HG02970 (cell line): ENCODE data around the gene RPUSD3.

Experiments used
- ATAC-seq: cut with Tn5 transposase; IDR thresholded peaks from one replicate; pipeline ENCODE4 v1.9.1; 2021; ENCODE audit warnings: mild to moderate bottlenecking, moderate library complexity, moderate number of reproducible peaks; ENCODE audit not compliant: unreplicated experiment, low FRiP score

The RPUSD3 gene

GRCh38 chr3:9837701-9838582 is 5.9 kb downstream of the RPUSD3 start:
- no peak for ATAC-seq

- ATAC-seq, result no peak
Observed at GRCh38 chr3:9834520-9835380, 9.1 kb downstream of the RPUSD3 start.

GRCh38 chr3:9833078-9833477 is 10.7 kb downstream of the RPUSD3 start:
- no peak for ATAC-seq

GRCh38 chr3:9831253-9831652 is 12.6 kb downstream of the RPUSD3 start:
- no peak for ATAC-seq

GRCh38 chr3:9828801-9829755 is 14.7 kb downstream of the RPUSD3 start:
- no peak for ATAC-seq

GRCh38 chr3:9826815-9827573 is 16.8 kb downstream of the RPUSD3 start:
- no peak for ATAC-seq

GRCh38 chr3:9825451-9826040 is 18.3 kb downstream of the RPUSD3 start:
- ATAC-seq, result no peak

- no peak for ATAC-seq
Observed at GRCh38 chr3:9820946-9821345, 22.9 kb downstream of the RPUSD3 start.

GRCh38 chr3:9820543-9820942 is 23.3 kb downstream of the RPUSD3 start:
- ATAC-seq, result no peak

- no peak for ATAC-seq
Observed at GRCh38 chr3:9818666-9819335, 25.0 kb downstream of the RPUSD3 start.

- ATAC-seq, result no peak
Observed at GRCh38 chr3:9817436-9817835, 26.4 kb downstream of the RPUSD3 start.

- ATAC-seq, result no peak
Observed at GRCh38 chr3:9815986-9816385, 27.8 kb downstream of the RPUSD3 start.

- no peak for ATAC-seq
Observed at GRCh38 chr3:9812870-9813483, 30.8 kb downstream of the RPUSD3 start.

- no peak for ATAC-seq
Observed at GRCh38 chr3:9810846-9811245, 33.0 kb downstream of the RPUSD3 start.

GRCh38 chr3:9810433-9810770 is 33.4 kb downstream of the RPUSD3 start:
- ATAC-seq, result no peak

- no peak for ATAC-seq
Observed at GRCh38 chr3:9809615-9810432, 34.0 kb downstream of the RPUSD3 start, which contains the start of gene TTLL3. TSS of gene TTLL3 (plus strand) at chr3:9810262. CDS start at chr3:9810662, 400 bp downstream.

- ATAC-seq, result no peak
Observed at GRCh38 chr3:9809239-9809614, 34.6 kb downstream of the RPUSD3 start.
